Stimulated activated CD8-positive, alpha-beta memory T cell treated with anti-CD3 and anti-CD28 coated beads, Interleukin-4, amount 100 ng/mL, for 24 hours (primary cell): ENCODE data around the gene AGAP1.

Experiments used
- DNase-seq: peaks from one replicate; pipeline ENCODE4 v3.0.0-alpha.2; 2020; ENCODE audit warnings: low read depth

The AGAP1 gene

DNA sequence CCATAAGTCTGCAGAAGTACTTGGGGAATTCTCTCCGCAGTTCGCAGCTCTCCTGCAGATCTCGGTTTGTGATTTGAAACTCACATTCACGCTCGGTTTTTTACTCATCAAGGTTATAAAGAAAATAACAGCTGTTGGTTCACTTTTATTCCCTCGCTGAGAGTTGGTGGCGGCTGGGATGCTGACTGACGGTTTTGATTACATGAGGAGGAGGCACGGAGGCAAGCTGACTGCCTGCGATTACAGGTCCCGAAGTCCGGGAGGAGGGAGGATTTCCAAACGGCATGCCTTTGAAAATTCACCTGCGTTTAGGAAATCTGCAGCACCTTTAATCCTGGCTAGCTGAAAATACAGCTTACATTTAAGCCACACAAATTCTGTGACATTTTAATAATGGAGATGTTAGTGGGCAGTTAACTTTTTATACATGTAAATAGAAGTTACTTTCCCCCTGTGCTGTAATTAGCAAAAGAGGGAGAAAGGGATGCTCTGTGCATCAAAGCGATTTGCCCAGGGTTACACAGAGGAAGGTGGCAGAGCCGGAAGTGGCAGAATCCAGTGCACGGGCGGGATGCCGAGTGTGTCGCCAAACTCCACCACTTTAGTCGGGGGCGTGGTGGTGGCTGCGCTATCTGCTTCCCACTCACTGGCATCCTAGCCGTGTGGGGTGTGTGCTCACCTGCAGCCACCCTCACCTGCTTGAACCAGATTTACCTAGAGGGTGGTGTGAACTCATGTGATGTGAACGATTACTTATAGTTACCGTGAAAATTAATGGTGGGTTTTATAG lies 14.7 kb downstream of the AGAP1 start:
- no peak for DNase-seq

DNA sequence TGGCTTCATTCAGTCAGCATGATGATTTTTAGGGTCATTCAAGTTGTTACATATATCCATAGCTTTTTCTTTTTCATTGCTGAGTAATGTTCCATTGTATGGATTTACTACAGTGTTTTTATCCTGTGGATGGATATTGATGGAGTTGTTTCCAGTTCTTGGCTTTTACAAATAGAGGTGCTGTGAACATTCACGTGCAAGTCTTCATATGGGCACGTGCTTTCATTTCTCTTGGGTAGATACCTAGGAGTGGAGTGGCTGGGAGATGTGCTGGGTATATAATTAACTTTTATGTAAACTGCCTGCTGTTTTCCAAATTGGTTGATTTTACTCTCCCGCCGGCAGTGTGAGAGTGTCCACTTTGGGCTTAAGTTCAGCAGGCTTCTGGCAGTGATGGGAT lies 16.5 kb downstream of the AGAP1 start:
- no peak for DNase-seq

DNA sequence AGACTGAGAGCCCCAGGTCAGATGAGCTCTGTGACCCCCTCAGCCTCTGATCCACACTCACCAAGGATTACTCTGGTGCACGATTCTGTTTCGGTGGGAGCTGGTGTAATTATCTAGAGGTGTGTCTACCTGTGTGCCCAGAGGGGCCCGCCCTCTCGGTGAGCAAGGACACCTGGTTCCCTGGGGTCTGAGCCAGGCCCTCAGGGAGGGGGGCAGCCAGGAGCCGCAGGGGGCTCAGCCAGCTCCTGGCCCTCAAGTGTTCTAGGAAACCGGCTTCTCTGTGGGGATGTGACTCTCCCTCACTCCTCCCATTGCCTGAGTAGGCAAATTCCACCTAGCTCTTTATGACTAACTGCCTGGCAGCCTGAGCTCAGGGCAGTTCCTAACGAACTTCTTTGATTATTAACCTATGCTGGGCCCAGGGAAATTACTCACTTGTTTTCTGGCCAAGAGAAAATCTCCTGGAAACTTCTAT lies 17.4 kb downstream of the AGAP1 start:
- no peak for DNase-seq

DNA sequence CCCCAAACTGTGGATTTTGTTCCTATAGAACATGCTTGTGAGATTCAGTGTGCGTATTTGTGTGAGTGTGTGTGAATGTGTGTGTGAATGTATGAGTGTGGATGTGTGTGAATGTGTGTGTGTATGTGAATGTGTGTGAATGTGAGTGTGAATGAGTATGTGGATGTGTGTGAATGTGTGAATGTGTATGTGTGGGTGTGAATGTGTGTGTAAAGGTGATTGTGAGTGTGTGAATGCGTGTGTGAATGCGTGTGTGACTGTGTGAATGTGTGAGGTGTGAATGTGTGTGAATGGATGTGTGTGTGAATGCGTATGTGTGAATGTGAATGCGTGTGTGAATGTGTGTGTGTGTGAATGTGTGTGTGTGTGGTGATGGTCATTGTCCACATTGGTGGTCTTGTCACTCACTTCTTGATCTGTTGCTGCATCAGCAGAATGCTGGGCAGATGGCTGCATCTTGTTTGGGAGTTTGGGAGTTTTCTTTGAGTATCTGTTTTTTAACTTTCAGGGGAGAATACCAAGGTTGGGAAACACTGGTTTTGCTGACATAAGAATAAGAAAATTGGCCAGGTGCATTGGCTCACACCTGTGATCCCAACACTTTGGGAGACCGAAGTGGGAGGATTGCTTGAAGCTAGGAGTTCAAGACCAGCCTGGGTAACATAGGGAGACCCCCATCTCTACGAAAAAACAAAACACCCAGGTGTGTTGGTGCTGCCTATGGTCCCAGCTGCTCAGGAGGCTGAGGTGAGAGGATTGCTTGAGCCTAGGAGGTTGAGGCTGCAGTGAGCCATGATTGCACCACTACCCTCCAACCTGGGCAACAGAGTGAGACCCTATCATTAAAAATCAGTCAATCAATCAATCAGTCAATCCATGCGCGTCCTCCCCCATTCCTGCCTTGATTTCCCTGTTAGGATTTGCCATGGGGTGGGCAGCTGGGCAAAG lies 18.2 kb downstream of the AGAP1 start:
- no peak for DNase-seq

DNA sequence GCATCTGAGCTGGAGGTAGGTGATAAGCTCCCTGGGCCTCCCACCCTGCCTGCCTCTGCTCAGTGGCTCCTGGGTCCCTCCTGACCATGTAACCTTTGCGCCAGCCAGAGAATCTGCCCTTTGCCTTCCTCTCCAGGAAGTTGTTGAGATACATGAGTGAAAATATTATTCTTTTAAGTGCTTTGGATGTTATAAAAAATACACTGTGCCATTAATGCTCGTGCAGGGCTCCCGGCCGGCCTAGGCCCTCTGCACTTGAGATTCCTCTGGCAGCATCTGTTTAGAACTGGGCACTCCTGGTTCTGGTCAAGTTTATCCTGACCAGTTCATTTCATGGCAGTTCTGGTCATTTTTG lies 18.8 kb downstream of the AGAP1 start:
- no peak for DNase-seq

DNA sequence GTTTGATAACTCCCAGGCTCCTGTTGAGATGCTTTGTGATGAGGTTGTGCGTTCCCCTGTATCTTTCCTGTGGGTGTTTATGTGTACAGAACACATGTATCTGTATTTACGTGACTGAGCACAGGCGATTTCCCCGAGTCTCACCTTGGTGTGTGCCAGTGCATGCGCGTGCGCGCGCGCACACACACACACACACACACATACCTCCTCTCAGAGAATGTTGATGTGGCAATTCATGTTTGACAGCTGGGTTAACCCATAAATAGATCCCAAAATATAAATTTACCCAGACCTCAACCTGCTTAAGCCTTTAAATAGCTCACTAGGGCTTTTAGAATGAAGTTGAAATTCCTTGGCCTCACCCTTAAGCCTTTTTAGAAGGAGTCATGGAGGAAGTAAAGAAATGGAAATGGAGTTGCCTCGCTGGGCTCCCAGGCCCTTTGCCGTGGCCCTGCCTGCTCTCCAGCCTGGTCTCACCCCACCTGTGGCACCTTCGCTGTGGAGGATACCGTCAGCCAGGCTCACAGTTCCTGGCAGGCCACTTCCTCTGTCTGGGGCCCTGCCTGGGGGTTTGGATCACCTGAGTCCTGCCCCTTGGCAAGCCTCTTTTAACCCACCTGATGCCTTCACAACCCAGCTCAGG lies 20.3 kb downstream of the AGAP1 start:
- DNase-seq = no peak

DNA sequence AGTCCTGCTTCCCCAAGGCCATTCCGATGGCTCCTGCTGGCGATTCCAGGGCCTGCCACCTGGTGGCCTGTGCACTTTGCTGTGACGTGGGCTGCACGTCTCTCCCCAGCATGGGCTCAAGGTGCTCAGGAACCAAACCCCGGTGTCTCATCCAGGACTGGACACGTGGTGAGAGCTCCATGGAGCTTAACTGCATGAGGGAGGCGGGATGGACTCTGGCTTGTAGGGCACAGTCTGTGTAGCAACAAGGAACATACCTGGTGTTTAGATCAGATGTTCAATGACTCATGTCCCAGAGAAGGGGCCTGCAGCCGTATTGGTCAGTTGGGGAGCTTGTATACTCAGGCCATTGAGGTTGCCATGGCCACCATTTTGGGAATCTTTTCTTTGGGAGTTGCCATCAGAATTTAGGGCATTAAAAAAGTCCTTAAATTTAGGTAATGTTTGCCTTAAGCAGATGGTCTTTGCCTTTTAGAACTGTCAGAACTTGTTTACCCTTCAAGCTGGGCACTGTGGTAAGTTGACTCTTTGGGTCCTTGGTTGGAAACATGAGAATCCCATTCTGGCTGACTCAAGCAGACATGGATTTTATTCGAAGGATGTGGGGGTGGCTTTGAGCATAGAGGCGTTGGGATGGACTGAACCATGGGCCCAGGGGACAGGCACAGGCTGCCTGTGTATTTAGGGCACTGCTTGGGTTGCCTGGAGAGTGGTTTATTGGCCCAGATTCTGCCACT lies 21.0 kb downstream of the AGAP1 start:
- no peak for DNase-seq

DNA sequence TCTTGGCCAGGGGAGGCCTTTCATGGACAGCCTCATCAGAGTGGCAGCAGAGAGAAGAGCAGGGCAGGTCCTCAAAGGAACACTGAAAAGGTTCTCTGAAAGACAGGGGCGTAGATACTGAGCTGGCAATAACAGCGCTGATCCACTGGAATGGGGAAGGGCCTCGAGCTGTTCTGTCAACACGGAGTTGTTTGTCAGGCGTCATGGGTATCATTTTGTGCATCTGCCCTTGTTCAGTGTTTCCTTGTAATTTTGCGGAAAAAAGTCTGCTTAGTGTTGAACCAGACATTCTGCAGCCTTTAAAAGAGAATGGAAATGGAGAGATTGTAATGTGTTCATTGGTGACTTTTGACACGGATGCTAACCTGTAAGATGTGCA lies 21.5 kb downstream of the AGAP1 start:
- DNase-seq = no peak

DNA sequence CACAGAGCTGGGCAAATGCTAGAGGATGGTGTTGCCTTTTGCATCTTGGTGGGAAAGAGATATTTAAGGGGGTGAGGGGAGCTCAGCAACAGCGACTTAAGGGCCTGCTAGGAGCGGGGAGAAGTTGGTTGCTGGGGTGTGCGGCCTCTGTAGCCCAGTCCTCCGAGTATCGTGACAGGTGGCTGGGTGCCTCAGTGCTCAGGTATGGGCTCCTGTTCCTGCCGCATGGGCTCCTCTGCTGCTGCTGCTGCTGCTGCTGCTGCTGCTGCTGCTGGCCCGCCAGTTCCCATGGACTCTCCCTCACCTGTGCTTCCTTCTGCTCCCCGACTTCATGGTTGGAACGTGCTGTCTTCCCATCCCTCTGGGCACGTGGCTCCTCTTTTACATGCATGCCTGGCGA lies 22.0 kb downstream of the AGAP1 start:
- DNase-seq = no peak

DNA sequence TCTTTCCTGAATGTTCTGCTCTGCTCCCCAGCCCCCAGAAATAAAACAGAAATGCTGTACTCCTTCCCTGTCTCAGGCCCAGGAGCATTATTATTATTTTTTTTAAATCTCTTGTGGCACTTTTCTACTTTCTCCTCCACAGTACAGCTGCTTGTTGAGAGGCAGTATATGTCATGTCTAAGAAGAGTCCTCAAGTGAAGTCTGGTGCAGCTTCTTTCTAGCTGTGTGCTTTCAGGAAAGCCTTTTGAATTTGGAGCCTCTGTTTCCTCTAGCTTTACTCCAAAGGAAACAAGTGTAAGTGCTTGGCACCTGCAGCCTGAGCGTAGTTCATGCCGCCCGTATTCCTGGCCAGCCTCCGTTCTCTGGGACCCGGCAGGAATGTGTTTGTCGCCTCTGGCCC lies 22.4 kb downstream of the AGAP1 start:
- DNase-seq = no peak

DNA sequence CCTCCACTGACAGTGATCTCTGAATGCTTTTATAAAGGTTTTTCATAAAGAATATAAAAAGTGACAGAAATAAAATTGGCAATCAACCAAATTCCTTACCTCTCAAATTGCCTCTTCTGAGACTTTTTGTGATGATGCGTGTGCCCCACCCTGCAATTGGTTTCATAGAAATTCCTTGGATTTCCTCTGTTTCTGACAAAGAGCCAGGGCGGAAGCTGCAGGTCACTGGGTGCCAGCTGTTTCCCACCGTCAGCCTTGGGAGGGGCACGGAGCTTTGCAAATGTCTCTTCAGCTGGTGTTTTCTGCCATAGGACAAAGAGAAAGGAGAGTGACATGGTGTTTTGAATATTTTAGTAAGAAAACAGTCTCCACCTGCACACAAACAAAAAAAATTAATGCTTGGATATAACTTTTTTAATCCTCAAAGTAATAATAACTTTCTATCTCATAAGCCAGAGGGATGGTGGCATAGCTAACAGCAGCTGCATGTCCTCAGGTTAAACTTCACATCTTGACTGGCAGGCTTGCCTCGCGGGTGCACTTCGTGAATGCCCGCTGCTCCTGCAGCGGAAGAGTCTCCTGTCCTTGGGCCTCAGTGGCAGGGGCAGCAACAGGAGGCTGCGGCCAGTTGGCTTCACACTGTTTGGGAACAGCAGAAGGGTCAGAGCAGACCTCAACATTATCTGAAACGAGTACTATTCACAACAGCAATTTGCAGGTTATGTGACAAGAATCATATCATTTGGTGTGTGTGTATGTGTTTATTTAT lies 24.7 kb downstream of the AGAP1 start:
- DNase-seq = no peak

DNA sequence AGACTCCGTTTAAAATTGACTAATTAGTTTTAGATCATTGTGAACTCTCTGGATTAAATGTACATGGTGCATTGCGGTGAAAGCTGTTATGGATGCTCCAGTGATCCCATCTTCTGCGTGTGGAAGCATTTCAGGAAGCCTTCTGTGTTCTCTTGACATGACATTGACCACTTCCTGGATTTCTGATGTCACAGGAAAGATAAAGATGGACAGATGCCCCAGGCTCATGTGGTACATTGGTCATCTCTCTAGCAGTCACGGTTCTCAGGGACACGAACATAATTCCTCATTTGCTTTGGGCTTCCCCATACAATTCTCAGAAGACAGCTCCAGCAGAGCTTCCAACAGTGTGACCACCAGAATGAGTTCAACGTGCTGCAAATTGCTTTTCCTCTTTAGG lies 26.9 kb downstream of the AGAP1 start:
- DNase-seq = no peak

DNA sequence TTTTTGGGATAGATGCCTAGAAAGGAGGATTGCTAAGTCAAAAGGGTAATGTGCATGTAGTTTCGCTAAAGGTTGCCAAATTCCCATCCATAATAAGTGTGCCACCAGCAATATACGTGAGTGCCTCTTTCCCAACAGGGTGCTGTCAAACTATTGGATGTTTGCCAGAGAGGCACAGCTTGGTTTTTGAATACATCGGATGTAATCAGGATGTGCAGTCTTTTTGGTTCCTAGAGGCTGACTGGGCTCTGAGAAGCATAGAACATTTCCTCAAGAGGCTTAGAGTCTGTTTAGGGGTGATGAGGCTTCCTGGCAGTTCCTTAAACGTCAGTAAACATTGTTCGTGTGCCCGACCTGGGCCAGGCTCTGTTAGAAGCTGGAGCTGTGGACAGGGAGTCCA lies 28.0 kb downstream of the AGAP1 start:
- no peak for DNase-seq

DNA sequence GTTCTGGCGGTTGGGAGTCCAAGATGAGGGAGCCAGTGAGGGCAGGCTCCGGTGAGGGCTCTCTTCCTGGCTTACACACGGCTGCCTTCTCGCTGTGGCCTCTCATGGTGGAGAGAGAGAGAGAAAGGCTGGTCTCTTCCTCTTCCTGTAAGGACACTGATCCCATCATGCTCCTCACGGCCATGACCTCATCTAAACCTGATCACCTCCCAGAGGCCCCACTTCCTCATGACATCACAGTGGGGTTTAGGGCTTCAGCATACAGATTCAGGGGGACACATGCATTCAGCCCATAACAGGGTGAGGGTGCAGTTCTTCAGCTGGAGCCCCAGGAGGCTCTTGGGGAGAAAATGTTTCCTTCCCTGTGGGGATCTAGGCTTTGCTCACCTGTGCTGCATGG lies 29.2 kb downstream of the AGAP1 start:
- DNase-seq = no peak

DNA sequence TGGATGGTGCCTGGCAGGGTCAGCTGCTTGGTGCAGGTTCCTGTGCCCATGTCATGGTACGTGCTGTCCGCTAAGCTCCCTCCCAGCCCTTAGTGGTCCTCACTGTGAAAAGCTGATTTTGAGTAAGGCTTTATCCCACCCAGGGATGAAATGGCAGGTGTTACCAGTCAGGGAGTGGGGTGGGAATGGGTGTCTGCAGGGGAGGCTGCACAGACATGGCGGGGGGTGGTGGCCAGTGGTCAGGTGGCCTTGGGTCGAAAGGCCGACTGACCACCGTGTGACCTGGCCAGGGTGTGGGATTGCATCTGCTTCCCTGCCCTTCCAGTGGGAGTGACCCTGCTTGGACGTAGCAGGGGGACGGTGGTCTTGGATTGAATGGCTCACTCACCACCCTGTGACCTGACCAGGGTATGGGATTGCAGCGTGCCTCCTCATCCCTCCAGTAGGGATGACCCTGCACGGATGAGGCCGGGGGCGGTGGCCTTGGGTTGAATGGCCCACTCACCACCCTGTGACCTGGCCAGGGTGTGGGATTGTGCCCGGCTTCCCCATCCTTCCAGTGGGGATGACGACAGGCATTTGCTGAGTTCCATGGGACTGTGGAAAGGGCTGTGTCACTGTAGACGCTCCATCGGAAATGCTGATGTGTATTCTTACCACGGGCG lies 29.8 kb downstream of the AGAP1 start:
- DNase-seq = no peak

DNA sequence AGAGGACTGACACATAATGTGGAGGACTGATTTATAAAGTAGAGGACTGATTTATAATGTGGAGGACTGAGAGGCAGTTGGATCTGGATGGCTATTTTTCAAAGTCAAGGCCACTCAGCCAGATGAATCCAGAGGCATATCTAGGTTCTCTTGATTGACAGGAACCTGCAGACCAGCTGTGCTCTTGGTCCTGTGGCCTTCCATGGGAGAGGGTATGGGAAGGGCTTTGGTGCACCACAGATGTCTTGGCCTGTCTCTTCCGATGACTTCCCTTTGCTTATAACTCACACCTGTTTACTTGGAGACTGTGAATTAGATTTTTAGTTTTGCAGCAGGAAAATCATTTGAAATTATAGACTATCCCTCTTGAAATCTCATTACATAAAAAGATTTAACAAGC lies 32.3 kb downstream of the AGAP1 start:
- DNase-seq = no peak

DNA sequence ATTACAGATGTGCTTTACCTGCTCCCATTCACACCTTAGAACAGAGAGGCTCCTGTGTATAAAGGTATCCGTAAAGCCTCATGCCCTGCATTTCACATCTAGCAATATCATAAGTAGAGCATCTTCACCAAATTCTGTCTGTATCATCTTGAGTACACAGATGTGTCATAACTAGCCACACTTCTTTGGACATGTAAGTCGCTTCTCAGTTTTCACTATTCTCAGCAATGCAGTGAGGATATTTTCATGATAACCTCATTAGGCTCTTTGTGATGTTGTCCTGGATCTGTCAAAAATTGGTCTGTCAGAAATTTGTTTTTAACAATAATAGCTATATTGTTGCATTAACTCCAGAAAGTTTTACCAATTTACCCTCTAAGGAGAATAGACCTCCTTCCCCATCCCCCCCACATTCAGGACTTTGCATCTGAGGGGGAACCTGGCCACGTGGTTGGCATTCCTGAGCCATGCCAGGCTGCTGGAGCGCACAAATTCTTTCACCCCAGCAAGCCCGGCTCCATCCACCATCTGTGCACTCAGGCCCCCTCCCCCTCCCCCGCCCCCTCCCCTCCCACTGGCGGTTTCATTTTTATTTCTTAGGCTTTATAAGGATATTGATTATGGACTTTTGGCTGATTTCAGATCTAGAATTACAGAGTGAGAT lies 34.1 kb downstream of the AGAP1 start:
- DNase-seq = no peak

DNA sequence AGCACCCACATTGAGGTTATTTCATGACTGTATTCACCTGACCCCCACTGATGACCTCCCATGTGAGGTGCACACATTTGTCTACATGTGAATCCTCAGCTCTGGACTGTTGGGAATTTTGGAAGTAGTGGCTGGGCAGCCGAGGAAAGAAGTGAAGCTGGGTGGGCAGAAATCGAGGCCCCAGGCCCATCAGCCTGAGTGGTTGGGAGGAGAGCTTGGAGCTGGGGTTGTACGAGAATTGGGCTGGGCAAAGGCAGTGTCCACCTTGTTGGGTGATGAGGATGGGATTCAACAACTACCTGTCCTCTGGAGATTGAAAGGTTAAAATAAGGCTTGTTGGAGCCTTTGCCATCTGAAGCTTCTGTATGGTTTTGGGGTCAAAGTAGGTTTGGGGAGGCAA lies 35.8 kb downstream of the AGAP1 start:
- DNase-seq = no peak

DNA sequence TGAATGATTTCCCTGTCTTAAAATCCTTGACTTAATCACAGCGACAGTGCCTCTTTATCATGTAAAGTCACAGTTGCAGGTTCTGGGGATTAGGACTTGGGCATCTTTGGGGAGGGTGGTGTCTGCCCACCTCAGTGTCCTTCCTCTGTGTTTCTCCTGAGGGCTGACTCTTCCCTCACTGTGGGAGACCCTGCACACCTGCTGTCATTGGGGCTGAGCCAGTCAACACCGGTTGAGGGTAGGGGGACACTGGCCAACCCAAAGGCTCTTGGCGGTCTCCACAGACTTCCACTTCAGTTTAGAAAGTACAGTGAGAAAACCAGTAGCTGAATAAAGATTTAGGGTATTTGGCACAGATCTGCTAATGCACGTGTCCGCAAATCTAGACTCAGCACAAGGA lies 36.9 kb downstream of the AGAP1 start:
- DNase-seq = no peak

DNA sequence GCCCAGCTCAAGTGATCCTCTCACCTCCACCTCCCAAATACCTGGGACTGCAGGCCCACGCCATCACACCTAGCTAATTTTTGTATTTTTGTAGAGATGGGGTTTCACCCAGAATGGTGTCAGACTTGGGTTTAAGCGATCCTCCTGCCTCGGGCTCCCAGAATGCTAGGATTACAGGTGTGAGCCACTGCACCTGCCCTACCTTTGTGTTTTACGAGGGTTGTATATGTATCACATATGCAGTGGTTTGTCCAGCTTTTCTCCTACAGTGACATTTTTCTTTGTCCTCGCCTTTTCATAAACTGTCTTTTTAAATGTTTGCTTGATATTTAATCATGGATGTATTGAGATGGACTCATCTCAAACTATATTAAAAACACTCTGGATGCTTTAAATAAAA lies 38.5 kb downstream of the AGAP1 start:
- DNase-seq = no peak
